Glutamatergic neuron (in vitro differentiated cells): Measurements from ENCODE around the gene EXOG. TPM values are rescaled to one million over a fixed set of nuclear protein-coding genes. Genes with fewer than 3 reads are reported as not detected.
A peak's percentile ranks its signal among the peaks of the same experiment; 100 is the strongest.

Experiments
- DNase-seq: peaks from one replicate; pipeline ENCODE4 v3.0.0; 2022
- H3K27ac Mint-ChIP-seq: one replicate; pipeline ENCODE4 v1.8.0; 2020; ENCODE audit warnings: mild to moderate bottlenecking, mixed read lengths, inconsistent platforms; ENCODE audit not compliant: unreplicated experiment
- H3K27me3 Mint-ChIP-seq: one replicate; pipeline ENCODE4 v1.8.0; 2020; ENCODE audit warnings: mild to moderate bottlenecking, moderate library complexity, mixed read lengths, inconsistent platforms; ENCODE audit not compliant: unreplicated experiment
- H3K36me3 Mint-ChIP-seq: one replicate; pipeline ENCODE4 v1.8.0; 2020; ENCODE audit warnings: mild to moderate bottlenecking, mixed read lengths, inconsistent platforms; ENCODE audit not compliant: unreplicated experiment
- H3K4me1 Mint-ChIP-seq: one replicate; pipeline ENCODE4 v1.8.0; 2020; ENCODE audit warnings: mild to moderate bottlenecking, low read depth, mixed read lengths, inconsistent platforms; ENCODE audit not compliant: unreplicated experiment
- H3K4me3 Mint-ChIP-seq: one replicate; pipeline ENCODE4 v1.8.0; 2020; ENCODE audit warnings: mild to moderate bottlenecking, mixed read lengths, inconsistent platforms; ENCODE audit not compliant: unreplicated experiment
- H3K9me3 Mint-ChIP-seq: one replicate; pipeline ENCODE4 v1.8.0; 2020; ENCODE audit warnings: mild to moderate bottlenecking, moderate library complexity, mixed read lengths, inconsistent platforms; ENCODE audit not compliant: unreplicated experiment
- CTCF ChIP-seq: fragments of 200-600 bp; sonication (generic); IDR thresholded peaks from one replicate; pipeline ENCODE4 v1.5.0; 2021; ENCODE audit not compliant: partially characterized antibody, unreplicated experiment
- total RNA-seq: library from RNA; stranded (reverse); fragmentation: NEBNext Ultra II Directional; extraction: Animal tissue kit (Norgen Biotek cat#: 25700); gene quantifications from one replicate; pipeline ENCODE4 v1.2.1, GENCODE V29; 2021; ENCODE audit not compliant: unreplicated experiment

Gene EXOG
- total RNA-seq, 1 donor from 2014 or later = 20.9 TPM

GRCh38 chr3:38457111-38458003, 38.8 kb upstream of the EXOG start:
- no peaks in the 10 kb centered on the region for H3K36me3 Mint-ChIP-seq
- H3K27me3 Mint-ChIP-seq = peaks cover 23% of the 10 kb centered on the region
- no peak for TF ChIP-seq CTCF
- peaks cover 14% of the 10 kb centered on the region for H3K9me3 Mint-ChIP-seq
- H3K27ac Mint-ChIP-seq = no peak overlapping the region
- peaks cover 32% of the 10 kb centered on the region for H3K4me1 Mint-ChIP-seq
- H3K4me3 Mint-ChIP-seq = no peak overlapping the region
- no peak for DNase-seq

GRCh38 chr3:38458796-38459498, 37.2 kb upstream of the EXOG start:
- no peak for TF ChIP-seq CTCF

GRCh38 chr3:38459499-38460048, 36.6 kb upstream of the EXOG start:
- Mint-ChIP-seq H3K27ac (no peak overlapping the region), H3K36me3 (no peaks in the 10 kb centered on the region), H3K27me3 (peaks cover 15% of the 10 kb centered on the region), H3K9me3 (peaks cover 4% of the 10 kb centered on the region), H3K4me1 (peaks cover 30% of the 10 kb centered on the region), H3K4me3 (no peak overlapping the region)
- no peak for TF ChIP-seq CTCF
- DNase-seq = no peak

More at GRCh38 chr3:38458796-38459498, 37.2 kb upstream of the EXOG start:
- Mint-ChIP-seq H3K4me1 (peaks cover 30% of the 10 kb centered on the region), H3K9me3 (peaks cover 5% of the 10 kb centered on the region), H3K27me3 (peaks cover 17% of the 10 kb centered on the region), H3K36me3 (no peaks in the 10 kb centered on the region), H3K27ac (no peak overlapping the region), H3K4me3 (no peak overlapping the region)
- no peak for DNase-seq

- H3K27ac Mint-ChIP-seq = peak overlapping the region; percentile 67
- peak overlapping the region; percentile 53 for H3K4me3 Mint-ChIP-seq
- no peak for DNase-seq
- H3K36me3 Mint-ChIP-seq = peaks cover 4% of the 10 kb centered on the region
- H3K4me1 Mint-ChIP-seq = peaks cover 30% of the 10 kb centered on the region
- H3K9me3 Mint-ChIP-seq = peaks cover 3% of the 10 kb centered on the region
- TF ChIP-seq CTCF = no peak
- peaks cover 11% of the 10 kb centered on the region for H3K27me3 Mint-ChIP-seq
Observed at GRCh38 chr3:38460377-38461270, 35.5 kb upstream of the EXOG start.
